HCT116 (cell line): ENCODE results near the gene TMEM132D. TPM values are rescaled to one million over a fixed set of nuclear protein-coding genes. Genes with fewer than 3 reads are reported as not detected.

ENCODE experiments used
- ATAC-seq: fragments of 200-7000 bp; cut with Tn5 transposase; 2 replicates; pipeline ENCODE4 v1.9.1; 2020; ENCODE audit warnings: mild to moderate bottlenecking, moderate library complexity
- BruUV-seq: library from RNA; stranded (reverse); fragments of 400-500 nt; replicated peaks from 2 replicates; lab custom pipeline; 2021; lab: Mats Ljungman, UMichigan
- CTCF ChIA-PET: fragments of 300-600 bp; sonication (Branson Sonifier 250); formaldehyde crosslinking; loops from one replicate; lab custom pipeline; 2021; ENCODE audit warnings: antibody characterized with exemption; lab: Charles Lee
- POLR2A ChIA-PET: fragments of 300-600, 350-600 bp; sonication (Branson Sonifier 250); formaldehyde crosslinking; loops from one replicate; lab custom pipeline; 2021; ENCODE audit warnings: antibody characterized with exemption; lab: Charles Lee
- RAD21 ChIA-PET, 2 experiments: fragments of 300-600 bp; sonication (Branson Sonifier 250); formaldehyde crosslinking; loops; one replicate each; lab custom pipeline; 2023; ENCODE audit warnings: low total read pairs in 2 of 2; ENCODE audit not compliant: uncharacterized antibody in 2 of 2, unreplicated experiment in 2 of 2, low non-redundant PET in 1 of 2; lab: Charles Lee
- DNase-seq: peaks from one replicate; pipeline ENCODE4 v3.0.0-alpha.2; 2010; ENCODE audit warnings: low read depth, low spot score
- H2AFZ ChIP-seq: fragments of 200-600 bp; shearing (Covaris generic), sonication (generic); 2 replicates; pipeline ENCODE4 v1.6.1; 2017; ENCODE audit warnings: low read depth, mixed run types, mixed read lengths, antibody characterized with exemption, low read length; ENCODE audit not compliant: poor library complexity, severe bottlenecking
- H3K27ac ChIP-seq: 2 replicates; pipeline ENCODE4 v1.5.1; 2012; ENCODE audit warnings: low read depth, low read length
- H3K27me3 ChIP-seq: fragments of 200-600 bp; sonication (generic); 2 replicates; pipeline ENCODE4 v1.6.1; 2016; ENCODE audit warnings: mixed run types, low read length, mixed read lengths; ENCODE audit not compliant: insufficient read depth
- H3K36me3 ChIP-seq, 2 experiments: fragments of 200-500 bp in 1 of 2; fragments of 200-600 bp in 1 of 2; sonication (Bioruptor generic) in 1 of 2; sonication (generic) in 1 of 2; 2 replicates each; pipeline versions ENCODE4 v1.5.1 to v1.6.1; 2014 to 2016; ENCODE audit warnings: low read length in 2 of 2, inconsistent platforms in 1 of 2, mixed read lengths in 1 of 2, mixed run types in 1 of 2; ENCODE audit not compliant: insufficient read depth in 2 of 2, control insufficient read depth in 1 of 2
- H3K4me1 ChIP-seq, 2 experiments: fragments of 200-600 bp in 1 of 2; sonication (generic) in 1 of 2; 2 replicates each; pipeline versions ENCODE4 v1.5.1 to v1.6.1; 2012 to 2017; ENCODE audit warnings: low read length in 2 of 2, inconsistent platforms in 1 of 2, mild to moderate bottlenecking in 1 of 2, mixed read lengths in 1 of 2, mixed run types in 1 of 2, moderate library complexity in 1 of 2; ENCODE audit not compliant: insufficient read depth in 2 of 2, control insufficient read depth in 1 of 2
- H3K4me2 ChIP-seq: fragments of 200-600 bp; sonication (generic); 2 replicates; pipeline ENCODE4 v1.6.1; 2017; ENCODE audit warnings: mixed run types, low read length, mixed read lengths
- H3K4me3 ChIP-seq, 2 experiments: fragments of 200-600 bp in 1 of 2; sonication (generic) in 1 of 2; replicated peaks in 1 of 2; 2 replicates each; pipeline ENCODE4 v1.5.1; 2011 to 2016; ENCODE audit warnings: low read length in 2 of 2, control low read depth in 1 of 2, low read depth in 1 of 2, mild to moderate bottlenecking in 1 of 2, mixed read lengths in 1 of 2, mixed run types in 1 of 2
- H3K79me2 ChIP-seq: fragments of 200-600 bp; sonication (generic); 2 replicates; pipeline ENCODE4 v1.6.1; 2017; ENCODE audit warnings: mild to moderate bottlenecking, mixed run types, low read length, moderate library complexity, mixed read lengths; ENCODE audit not compliant: insufficient read depth
- H3K9ac ChIP-seq: fragments of 200-600 bp; sonication (generic); 2 replicates; pipeline ENCODE4 v1.6.1; 2016; ENCODE audit warnings: low read length, mixed read lengths
- H3K9me2 ChIP-seq: fragments of 200-600 bp; sonication (generic), shearing (Covaris generic); 2 replicates; pipeline ENCODE4 v1.6.1; 2017; ENCODE audit warnings: mixed run types, mild to moderate bottlenecking, moderate library complexity; ENCODE audit not compliant: insufficient read depth
- H3K9me3 ChIP-seq, 2 experiments: fragments of 200-500 bp in 1 of 2; fragments of 200-600 bp in 1 of 2; sonication (Bioruptor generic) in 1 of 2; sonication (generic) in 1 of 2; 2 replicates each; pipeline ENCODE4 v1.6.1; 2014 to 2017; ENCODE audit warnings: low read length in 2 of 2, mixed read lengths in 2 of 2, inconsistent platforms in 1 of 2, low read depth in 1 of 2, mild to moderate bottlenecking in 1 of 2, mixed run types in 1 of 2, moderate library complexity in 1 of 2; ENCODE audit not compliant: control insufficient read depth in 1 of 2, insufficient read depth in 1 of 2
- H4K20me1 ChIP-seq: fragments of 200-600 bp; sonication (generic), shearing (Covaris generic); 2 replicates; pipeline ENCODE4 v1.6.1; 2017; ENCODE audit warnings: mixed run types, mild to moderate bottlenecking, moderate library complexity; ENCODE audit not compliant: insufficient read depth
- CBX3 ChIP-seq: IDR thresholded peaks from 2 replicates; pipeline ENCODE4 v1.6.1; 2012; ENCODE audit warnings: low read depth
- CEBPB ChIP-seq: IDR thresholded peaks from 2 replicates; pipeline ENCODE4 v1.6.1; 2012; ENCODE audit warnings: low read depth
- CTCF ChIP-seq, 3 experiments: fragments of 200-600 bp in 1 of 3; sonication (generic) in 1 of 3; IDR thresholded peaks in 2 of 3; conservative IDR thresholded peaks in 1 of 3; 2 replicates each; pipeline ENCODE4 v1.5.1; 2012 to 2017; ENCODE audit warnings: low read depth in 2 of 3, low read length in 2 of 3, antibody characterized with exemption in 1 of 3, borderline replicate concordance in 1 of 3, control low read depth in 1 of 3, mild to moderate bottlenecking in 1 of 3, mixed read lengths in 1 of 3, mixed run types in 1 of 3, moderate library complexity in 1 of 3; ENCODE audit not compliant: insufficient read depth in 1 of 3
- EGR1 ChIP-seq: IDR thresholded peaks from 2 replicates; pipeline ENCODE4 v1.6.1; 2012; ENCODE audit warnings: low read depth
- ELF1 ChIP-seq: IDR thresholded peaks from 2 replicates; pipeline ENCODE4 v1.6.1; 2012; ENCODE audit warnings: low read depth, borderline replicate concordance
- EZH2 ChIP-seq: fragments of 200-600 bp; sonication (generic); IDR thresholded peaks from 2 replicates; pipeline ENCODE4 v1.6.1; 2017; ENCODE audit warnings: antibody characterized with exemption, mixed run types
- FOSL1 ChIP-seq: IDR thresholded peaks from 2 replicates; pipeline ENCODE4 v1.6.1; 2012; ENCODE audit warnings: low read depth
- JUND ChIP-seq: IDR thresholded peaks from 2 replicates; pipeline ENCODE4 v1.6.1; 2012
- POLR2A ChIP-seq: IDR thresholded peaks from 2 replicates; pipeline ENCODE4 v1.7.0; 2011; ENCODE audit warnings: borderline replicate concordance; ENCODE audit not compliant: insufficient read depth, insufficient read length; ENCODE audit errors: extremely low read depth
- POLR2AphosphoS5 ChIP-seq: IDR thresholded peaks from 2 replicates; pipeline ENCODE4 v1.6.1; 2011; ENCODE audit warnings: mild to moderate bottlenecking, low read depth, low read length, moderate library complexity
- REST ChIP-seq: IDR thresholded peaks from 2 replicates; pipeline ENCODE4 v1.6.1; 2012; ENCODE audit warnings: low read depth
- SIN3A ChIP-seq: IDR thresholded peaks from 2 replicates; pipeline ENCODE4 v1.6.1; 2012; ENCODE audit warnings: low read depth
- SP1 ChIP-seq: IDR thresholded peaks from 2 replicates; pipeline ENCODE4 v1.6.1; 2012; ENCODE audit warnings: low read depth
- SRF ChIP-seq: IDR thresholded peaks from 2 replicates; pipeline ENCODE4 v1.6.1; 2012; ENCODE audit warnings: low read depth
- TCF7L2 ChIP-seq: IDR thresholded peaks from 2 replicates; pipeline ENCODE4 v1.7.0; 2011; ENCODE audit warnings: borderline replicate concordance, inconsistent platforms; ENCODE audit not compliant: insufficient read depth, insufficient read length; ENCODE audit errors: extremely low read depth
- ZFX ChIP-seq: fragments of 450-650 bp; IDR thresholded peaks from 2 replicates; pipeline ENCODE4 v1.6.1; 2017
- ZNF274 ChIP-seq: fragments of 200-500 bp; sonication (Bioruptor generic); IDR thresholded peaks from 2 replicates; pipeline ENCODE4 v1.6.1; 2014; ENCODE audit warnings: mild to moderate bottlenecking, low read depth, low read length, inconsistent platforms
- intact Hi-C: fragments of 100-400 bp; cut with micrococcal nuclease; formaldehyde crosslinking; loops from 2 replicates; pipeline ENCODE4 v1.10.0; 2022
- total RNA-seq: library from RNA; stranded (reverse); gene quantifications from one replicate; pipeline ENCODE4 v1.2.1, GENCODE V29; 2021; ENCODE audit not compliant: unreplicated experiment

TMEM132D gene
- total RNA-seq, 1 experiment from 2014 or later = not detected

- no peak for TF ChIP-seq REST
- no peak for TF ChIP-seq FOSL1
Observed at GRCh38 chr12:129807136-129807535, 96.7 kb downstream of the TMEM132D start (continued).

- POLR2A ChIA-PET = no interaction called here
- H4K20me1 ChIP-seq = no peaks in the 10 kb centered on the region
Observed at GRCh38 chr12:129791396-129791795, 112.4 kb downstream of the TMEM132D start.

More at GRCh38 chr12:129791396-129791795, 112.4 kb downstream of the TMEM132D start:
- intact Hi-C loops = no loop called here
- ChIA-PET CTCF (no interaction called here), RAD21 (no interaction called here)
- no peaks in the 10 kb centered on the region for H3K36me3 ChIP-seq
- no peak overlapping the region for H3K4me2 ChIP-seq
- peaks cover 6 to 19% of the 10 kb centered on the region in 2 experiments; a peak in 2 of 4 replicates for H3K9me3 ChIP-seq
- H3K9ac ChIP-seq = no peak overlapping the region
- BruUV-seq = no TSS peak
- no peaks in the 10 kb centered on the region for H3K9me2 ChIP-seq
- DNase-seq (no peak), ATAC-seq (no peak)
- H3K79me2 ChIP-seq = no peaks in the 10 kb centered on the region
- H2AFZ ChIP-seq = no peak overlapping the region
- no peaks in the 10 kb centered on the region for H3K4me1 ChIP-seq
- H3K27ac ChIP-seq = no peak overlapping the region
- no peaks in the 10 kb centered on the region for H3K27me3 ChIP-seq
- no peak overlapping the region for H3K4me3 ChIP-seq
- TF ChIP-seq JUND (no peak), REST (no peak), CEBPB (no peak), POLR2A (no peak), CTCF (IDR thresholded peaks at IDR 0.05 in 2 of 3, conservative IDR thresholded peaks at IDR 0.05 in 1 of 3; ENCODE audit: borderline replicate concordance in 1 of 3, insufficient read depth in 1 of 3, low read depth in 2 of 3, low read length in 2 of 3) (no peak), POLR2AphosphoS5 (no peak), CBX3 (no peak), SIN3A (no peak), TCF7L2 (no peak), SP1 (no peak), SRF (no peak), ZNF274 (no peak), ZFX (no peak), EGR1 (no peak), EZH2 (no peak), ELF1 (no peak), FOSL1 (no peak)
